SH-SY5Y (cell line): Measurements from ENCODE around the gene LSM8.

Experiments
- GATA2 ChIP-seq: IDR thresholded peaks from 2 replicates; pipeline ENCODE4 v1.6.1; 2011; ENCODE audit warnings: mild to moderate bottlenecking, low read depth, low read length
- GATA3 ChIP-seq: IDR thresholded peaks from 2 replicates; pipeline ENCODE4 v1.6.1; 2011; ENCODE audit warnings: low read depth, mild to moderate bottlenecking, low read length, moderate library complexity

GRCh38 chr7:118152149-118152548 is 31.8 kb upstream of the LSM8 start:
- TF ChIP-seq GATA3, result no peak
- no peak for TF ChIP-seq GATA2
